Measurements from ENCODE around the gene MYZAP.

Gene MYZAP

DNA sequence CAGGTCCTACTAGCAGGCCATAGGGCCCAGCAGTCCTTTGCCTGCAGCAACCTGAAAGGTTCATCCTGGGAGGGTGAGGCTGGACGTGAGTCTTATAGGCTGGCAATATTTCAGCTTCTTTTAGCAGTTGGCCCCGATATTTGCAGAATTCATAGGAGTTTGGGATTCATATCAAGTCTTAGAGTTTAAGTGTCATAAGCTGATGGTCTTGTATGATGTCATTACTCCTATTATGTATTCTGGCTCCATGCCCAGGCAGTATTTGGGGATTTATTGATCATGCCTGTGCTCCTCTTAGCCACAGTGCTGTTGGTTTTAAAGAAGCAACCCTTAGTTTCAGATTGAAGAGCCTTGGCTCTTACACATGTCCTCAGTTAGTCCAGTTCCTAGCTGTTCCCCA lies 73.5 kb downstream of the MYZAP start:
- Histone ChIP-seq H3K4me3 (ENCODE audit: low read depth, low read length) (no peak overlapping the region), H3K4me1 (peaks cover 3% of the 10 kb centered on the region; the same call in 1 of the 2 replicates), H3K27me3 (no peaks in the 10 kb centered on the region), H3K9me3 (no peaks in the 10 kb centered on the region), H3K36me3 (no peaks in the 10 kb centered on the region)
- no peak for DNase-seq
- TF ChIP-seq, protein P1, sequence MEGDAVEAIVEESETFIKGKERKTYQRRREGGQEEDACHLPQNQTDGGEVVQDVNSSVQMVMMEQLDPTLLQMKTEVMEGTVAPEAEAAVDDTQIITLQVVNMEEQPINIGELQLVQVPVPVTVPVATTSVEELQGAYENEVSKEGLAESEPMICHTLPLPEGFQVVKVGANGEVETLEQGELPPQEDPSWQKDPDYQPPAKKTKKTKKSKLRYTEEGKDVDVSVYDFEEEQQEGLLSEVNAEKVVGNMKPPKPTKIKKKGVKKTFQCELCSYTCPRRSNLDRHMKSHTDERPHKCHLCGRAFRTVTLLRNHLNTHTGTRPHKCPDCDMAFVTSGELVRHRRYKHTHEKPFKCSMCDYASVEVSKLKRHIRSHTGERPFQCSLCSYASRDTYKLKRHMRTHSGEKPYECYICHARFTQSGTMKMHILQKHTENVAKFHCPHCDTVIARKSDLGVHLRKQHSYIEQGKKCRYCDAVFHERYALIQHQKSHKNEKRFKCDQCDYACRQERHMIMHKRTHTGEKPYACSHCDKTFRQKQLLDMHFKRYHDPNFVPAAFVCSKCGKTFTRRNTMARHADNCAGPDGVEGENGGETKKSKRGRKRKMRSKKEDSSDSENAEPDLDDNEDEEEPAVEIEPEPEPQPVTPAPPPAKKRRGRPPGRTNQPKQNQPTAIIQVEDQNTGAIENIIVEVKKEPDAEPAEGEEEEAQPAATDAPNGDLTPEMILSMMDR (IDR thresholded peaks at IDR 0.05; ENCODE audit: low read depth, low read length) = no peak

- H3K27me3 ChIP-seq = no peaks in the 10 kb centered on the region
- H3K9me3 ChIP-seq = no peaks in the 10 kb centered on the region
- no peak for DNase-seq
- H3K4me3 ChIP-seq (ENCODE audit: low read depth, low read length) = no peak overlapping the region
- peaks cover 3% of the 10 kb centered on the region; the same call in 1 of the 2 replicates for H3K4me1 ChIP-seq
- TF ChIP-seq, protein P1 (IDR thresholded peaks at IDR 0.05; ENCODE audit: low read depth, low read length) = no peak
- H3K36me3 ChIP-seq = no peaks in the 10 kb centered on the region
Observed at GRCh38 chr15:57665939-57666338, 74.2 kb downstream of the MYZAP start.

GRCh38 chr15:57667171-57667849 lies 75.6 kb downstream of the MYZAP start:
- Histone ChIP-seq H3K4me1 (peaks cover 3% of the 10 kb centered on the region; the same call in 1 of the 2 replicates), H3K36me3 (no peaks in the 10 kb centered on the region), H3K4me3 (ENCODE audit: low read depth, low read length) (no peak overlapping the region), H3K9me3 (no peaks in the 10 kb centered on the region), H3K27me3 (peaks cover 5% of the 10 kb centered on the region; the same call in 1 of the 2 replicates)
- DNase-seq = no peak
- TF ChIP-seq, protein P1 (IDR thresholded peaks at IDR 0.05; ENCODE audit: low read depth, low read length) = peak; percentile 67

DNA sequence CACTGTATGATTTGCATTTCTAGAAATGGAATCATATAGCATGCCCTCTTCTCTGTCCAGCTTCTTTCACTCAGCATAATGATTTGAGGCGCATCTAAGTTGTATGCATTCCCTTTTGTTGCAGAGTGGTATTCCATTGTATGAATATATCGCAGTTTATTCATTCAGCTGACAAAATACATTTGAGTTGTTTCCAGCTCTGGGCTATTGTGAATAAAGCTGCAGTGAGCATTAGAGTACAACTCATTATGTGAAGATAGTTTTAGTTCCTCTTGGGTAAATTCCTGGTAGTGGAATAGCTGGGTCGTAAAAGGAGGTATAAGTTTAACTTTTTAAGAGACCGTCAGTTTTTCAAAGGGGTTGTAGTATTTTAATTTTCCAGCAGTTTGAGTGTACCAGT lies 76.3 kb downstream of the MYZAP start:
- Histone ChIP-seq H3K36me3 (no peaks in the 10 kb centered on the region), H3K27me3 (peaks cover 5% of the 10 kb centered on the region; the same call in 1 of the 2 replicates), H3K4me1 (peaks cover 3% of the 10 kb centered on the region; the same call in 1 of the 2 replicates), H3K9me3 (no peaks in the 10 kb centered on the region), H3K4me3 (ENCODE audit: low read depth, low read length) (no peak overlapping the region)
- no peak for DNase-seq
- TF ChIP-seq, protein P1 (IDR thresholded peaks at IDR 0.05; ENCODE audit: low read depth, low read length) = no peak

DNA sequence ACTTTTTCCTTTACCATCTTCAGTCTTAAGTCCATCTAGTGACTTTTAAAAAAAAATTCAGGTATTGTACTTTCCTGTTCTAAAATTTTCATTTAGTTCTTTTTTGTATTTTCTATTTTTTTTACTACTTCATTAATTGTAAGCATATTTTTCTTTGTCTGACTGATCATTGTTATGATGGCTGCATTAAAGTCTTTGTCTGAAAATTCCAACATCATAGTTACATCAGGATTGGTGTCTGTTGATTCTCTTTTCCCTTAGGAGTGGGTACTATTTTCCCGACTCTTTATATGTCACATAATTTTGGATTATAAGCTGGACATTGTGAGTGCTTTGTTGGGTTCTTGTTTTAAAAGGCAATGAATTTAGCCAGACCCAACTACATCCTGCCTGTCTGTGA lies 79.9 kb downstream of the MYZAP start:
- Histone ChIP-seq H3K36me3 (no peaks in the 10 kb centered on the region), H3K9me3 (no peaks in the 10 kb centered on the region), H3K27me3 (peaks cover 5% of the 10 kb centered on the region; the same call in 1 of the 2 replicates), H3K4me3 (ENCODE audit: low read depth, low read length) (no peak overlapping the region), H3K4me1 (peaks cover 3% of the 10 kb centered on the region; the same call in 1 of the 2 replicates)
- TF ChIP-seq, protein P1 (IDR thresholded peaks at IDR 0.05; ENCODE audit: low read depth, low read length) = no peak
- DNase-seq = no peak

DNA sequence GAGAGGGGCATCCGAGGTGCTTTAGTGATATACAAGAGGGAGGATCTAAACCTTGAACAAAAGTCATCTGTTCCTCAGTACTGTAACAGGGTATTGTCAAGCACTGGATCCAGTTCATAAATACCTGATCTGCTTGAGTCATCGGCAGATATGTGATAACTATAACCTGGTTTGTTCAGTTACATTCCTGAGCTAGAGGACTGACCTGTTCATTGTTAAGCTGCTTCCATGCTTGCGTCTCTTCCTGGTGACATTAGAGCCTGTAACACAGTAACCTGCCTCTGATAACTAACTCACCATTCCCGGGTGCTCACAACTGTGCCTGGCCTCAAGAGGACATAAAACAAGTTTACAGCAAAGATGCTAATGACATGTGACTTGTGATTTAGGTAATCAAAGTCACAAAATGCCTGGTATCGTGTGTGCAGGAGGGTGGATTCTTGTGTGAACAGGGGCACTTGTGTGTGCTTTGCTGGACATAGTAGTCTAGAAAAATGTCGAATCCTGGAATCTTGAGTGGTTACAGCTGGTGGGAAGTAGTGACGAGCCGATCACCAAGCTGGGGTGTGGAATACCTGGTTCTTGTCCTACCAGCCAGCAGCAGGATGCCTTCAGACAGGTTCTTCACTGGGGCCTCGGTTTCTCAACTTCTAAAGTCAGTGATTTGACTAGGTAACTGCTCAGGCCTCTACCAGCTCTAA lies 83.9 kb downstream of the MYZAP start:
- TF ChIP-seq, protein P1 (IDR thresholded peaks at IDR 0.05; ENCODE audit: low read depth, low read length) = no peak
- H3K9me3 ChIP-seq = no peaks in the 10 kb centered on the region
- H3K4me3 ChIP-seq (ENCODE audit: low read depth, low read length) = no peak overlapping the region
- no peak for DNase-seq
- peaks cover 5% of the 10 kb centered on the region; the same call in 1 of the 2 replicates for H3K27me3 ChIP-seq
- no peaks in the 10 kb centered on the region for H3K4me1 ChIP-seq
- H3K36me3 ChIP-seq = no peaks in the 10 kb centered on the region

All from BE2C (cell line).